A549 treated with AZD9567 at 1 μM for 4 hours (cell line): ENCODE results near the gene OR3A1. TPM values are rescaled to one million over a fixed set of nuclear protein-coding genes. Genes with fewer than 3 reads are reported as not detected.

ENCODE experiments used
- total RNA-seq: library from RNA; stranded (reverse); fragments of 200-300 nt; extraction: Qiagen RNA extraction; gene quantifications from 5 replicates; pipeline ENCODE4 v1.2.3, GENCODE V29; 2022; ENCODE audit not compliant: insufficient read depth

The OR3A1 gene, protein sequence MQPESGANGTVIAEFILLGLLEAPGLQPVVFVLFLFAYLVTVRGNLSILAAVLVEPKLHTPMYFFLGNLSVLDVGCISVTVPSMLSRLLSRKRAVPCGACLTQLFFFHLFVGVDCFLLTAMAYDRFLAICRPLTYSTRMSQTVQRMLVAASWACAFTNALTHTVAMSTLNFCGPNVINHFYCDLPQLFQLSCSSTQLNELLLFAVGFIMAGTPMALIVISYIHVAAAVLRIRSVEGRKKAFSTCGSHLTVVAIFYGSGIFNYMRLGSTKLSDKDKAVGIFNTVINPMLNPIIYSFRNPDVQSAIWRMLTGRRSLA
- total RNA-seq = not detected in 5 replicates

DNA sequence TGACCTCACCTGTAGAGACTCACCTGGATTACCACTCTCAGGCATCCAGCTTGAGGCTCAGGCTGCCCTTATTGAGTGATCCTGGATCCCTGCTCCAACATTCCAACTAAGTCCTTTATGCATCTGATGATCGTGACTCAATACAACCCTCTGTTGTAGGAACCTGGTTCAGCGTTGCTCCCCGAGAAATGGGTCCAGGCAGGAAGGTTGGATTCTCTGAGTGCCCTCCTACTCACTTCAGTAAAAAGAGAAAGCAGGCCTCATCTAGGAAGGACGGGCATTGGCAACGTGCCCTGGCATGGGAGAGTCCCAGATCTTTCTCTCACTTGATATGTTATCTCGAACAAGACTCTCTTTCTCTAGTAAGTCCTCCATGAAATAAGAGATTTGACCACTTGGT is at the start of gene OR3A1:
OR3A1 (minus strand) TSS at position 101 of the 400 bp plus-strand sequence. CDS start 5,778 bp downstream, outside the sequence.

Other genes with a start within 250 kb of the OR3A1 start
- gene OR1D5, start 234.8 kb downstream of the OR3A1 start, total RNA-seq = not detected in 5 replicates
- not detected in 5 replicates for gene OR1D2, start 193.9 kb downstream of the OR3A1 start, total RNA-seq
- not detected in 5 replicates for gene OR1G1, start 170.8 kb downstream of the OR3A1 start, total RNA-seq
- gene OR1A2, start 100.8 kb downstream of the OR3A1 start, total RNA-seq = not detected in 5 replicates
- not detected in 5 replicates for gene OR1A1, start 90.7 kb downstream of the OR3A1 start, total RNA-seq
- gene OR3A2, start 87.9 kb upstream of the OR3A1 start, total RNA-seq = not detected in 5 replicates
- not detected in 5 replicates for gene OR1E1, start 100.0 kb upstream of the OR3A1 start, total RNA-seq
- not detected in 5 replicates for gene OR3A3, start 113.0 kb upstream of the OR3A1 start, total RNA-seq
- gene OR1E2, start 135.5 kb upstream of the OR3A1 start, total RNA-seq = not detected in 5 replicates
- not detected in 5 replicates for gene SPATA22, start 173.5 kb upstream of the OR3A1 start, total RNA-seq
- gene ASPA, start 177.6 kb upstream of the OR3A1 start, total RNA-seq = not detected in 5 replicates